GM12874 (cell line): ENCODE data around the gene STYXL1.

Experiments
- TF ChIP-seq, protein P1 (sequence below): IDR thresholded peaks from 2 replicates; pipeline ENCODE4 v1.5.1; 2011; ENCODE audit warnings: low read depth, mild to moderate bottlenecking, control low read depth, low read length, moderate library complexity; ENCODE audit not compliant: insufficient read depth

The STYXL1 gene

DNA sequence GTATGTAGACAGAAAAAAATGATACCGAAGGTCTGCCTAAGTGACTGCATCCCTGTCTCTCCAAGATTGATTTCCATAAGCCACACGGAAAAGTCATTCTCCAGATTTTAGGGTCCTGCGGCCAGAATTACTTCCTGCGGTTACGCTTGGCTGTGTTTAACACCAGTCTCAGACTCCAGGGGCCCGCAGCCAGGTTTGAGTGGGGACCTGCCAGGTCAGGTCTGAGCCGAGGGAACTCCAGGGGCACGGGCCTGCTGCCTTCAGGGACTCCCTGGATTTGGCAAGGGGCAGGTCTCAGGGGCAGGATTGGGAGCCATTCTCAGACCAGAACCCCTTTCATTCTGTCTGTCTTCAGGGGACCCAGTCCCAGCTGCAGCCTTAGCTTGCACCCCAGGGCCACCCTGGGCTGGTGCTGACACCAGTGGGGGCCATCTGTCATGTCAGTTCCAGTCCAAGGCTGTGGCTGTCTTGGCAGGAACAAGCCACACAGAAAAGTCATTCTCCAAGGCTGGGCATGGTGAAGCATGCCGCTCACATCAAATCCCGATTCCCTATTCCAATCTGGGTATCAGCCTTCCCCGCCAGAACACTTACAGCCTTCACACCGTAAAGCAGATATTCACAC lies 92.4 kb downstream of the STYXL1 start:
- TF ChIP-seq, protein P1, sequence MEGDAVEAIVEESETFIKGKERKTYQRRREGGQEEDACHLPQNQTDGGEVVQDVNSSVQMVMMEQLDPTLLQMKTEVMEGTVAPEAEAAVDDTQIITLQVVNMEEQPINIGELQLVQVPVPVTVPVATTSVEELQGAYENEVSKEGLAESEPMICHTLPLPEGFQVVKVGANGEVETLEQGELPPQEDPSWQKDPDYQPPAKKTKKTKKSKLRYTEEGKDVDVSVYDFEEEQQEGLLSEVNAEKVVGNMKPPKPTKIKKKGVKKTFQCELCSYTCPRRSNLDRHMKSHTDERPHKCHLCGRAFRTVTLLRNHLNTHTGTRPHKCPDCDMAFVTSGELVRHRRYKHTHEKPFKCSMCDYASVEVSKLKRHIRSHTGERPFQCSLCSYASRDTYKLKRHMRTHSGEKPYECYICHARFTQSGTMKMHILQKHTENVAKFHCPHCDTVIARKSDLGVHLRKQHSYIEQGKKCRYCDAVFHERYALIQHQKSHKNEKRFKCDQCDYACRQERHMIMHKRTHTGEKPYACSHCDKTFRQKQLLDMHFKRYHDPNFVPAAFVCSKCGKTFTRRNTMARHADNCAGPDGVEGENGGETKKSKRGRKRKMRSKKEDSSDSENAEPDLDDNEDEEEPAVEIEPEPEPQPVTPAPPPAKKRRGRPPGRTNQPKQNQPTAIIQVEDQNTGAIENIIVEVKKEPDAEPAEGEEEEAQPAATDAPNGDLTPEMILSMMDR = no peak

DNA sequence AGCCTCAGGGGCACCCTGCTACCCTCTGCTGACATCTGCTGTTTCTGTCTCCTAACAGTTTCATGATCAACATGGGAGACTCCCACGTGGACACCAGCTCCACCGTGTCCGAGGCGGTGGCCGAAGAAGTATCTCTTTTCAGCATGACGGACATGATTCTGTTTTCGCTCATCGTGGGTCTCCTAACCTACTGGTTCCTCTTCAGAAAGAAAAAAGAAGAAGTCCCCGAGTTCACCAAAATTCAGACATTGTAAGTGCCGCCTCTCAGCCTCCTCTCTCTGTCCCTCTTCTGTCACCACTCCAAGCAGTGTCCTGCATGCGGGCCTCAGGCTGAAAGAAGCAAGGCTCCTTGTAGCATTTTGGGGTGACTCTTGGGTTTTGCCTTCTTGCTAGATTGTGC lies 93.9 kb downstream of the STYXL1 start:
- TF ChIP-seq, protein P1 = no peak

DNA sequence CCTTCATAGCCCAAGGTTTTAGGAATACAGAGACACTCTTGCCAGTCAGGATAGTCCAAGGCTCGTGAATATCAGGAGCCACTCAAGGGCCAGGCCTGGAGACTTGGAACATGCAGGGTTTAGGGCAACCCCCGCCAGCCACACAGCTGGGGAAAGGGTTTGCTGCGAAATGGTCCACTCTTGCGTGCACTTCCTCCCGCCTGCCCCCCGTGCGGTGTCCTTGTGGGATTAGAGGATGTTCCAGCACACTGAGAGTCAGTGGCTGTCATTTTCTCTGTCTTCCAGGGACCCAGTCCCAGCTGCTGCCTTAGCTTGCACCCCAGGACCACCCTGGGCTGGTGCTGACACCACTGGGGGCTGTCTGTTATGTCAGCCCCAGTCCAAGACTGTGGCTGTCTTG lies 94.4 kb downstream of the STYXL1 start:
- TF ChIP-seq, protein P1 = no peak

DNA sequence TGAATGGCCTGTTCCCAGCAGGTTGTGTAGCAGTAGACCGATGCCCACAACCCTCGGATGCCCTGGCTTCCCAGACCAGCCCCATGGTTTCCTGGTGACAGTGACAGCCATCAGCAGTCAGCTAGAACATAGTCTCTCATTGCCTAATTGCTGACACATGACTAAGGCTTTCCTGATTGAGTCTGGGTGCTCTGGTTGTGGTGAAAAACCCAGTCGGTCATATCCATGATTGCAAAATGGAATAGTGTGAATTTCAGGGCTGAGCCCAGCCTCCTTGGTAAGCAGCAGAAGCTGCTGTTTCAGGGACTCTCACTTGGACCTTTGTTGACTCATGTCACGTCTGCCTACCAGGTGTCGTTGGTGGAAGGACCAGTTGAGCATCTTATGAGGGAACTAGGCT lies 96.3 kb downstream of the STYXL1 start:
- TF ChIP-seq, protein P1 = no peak

DNA sequence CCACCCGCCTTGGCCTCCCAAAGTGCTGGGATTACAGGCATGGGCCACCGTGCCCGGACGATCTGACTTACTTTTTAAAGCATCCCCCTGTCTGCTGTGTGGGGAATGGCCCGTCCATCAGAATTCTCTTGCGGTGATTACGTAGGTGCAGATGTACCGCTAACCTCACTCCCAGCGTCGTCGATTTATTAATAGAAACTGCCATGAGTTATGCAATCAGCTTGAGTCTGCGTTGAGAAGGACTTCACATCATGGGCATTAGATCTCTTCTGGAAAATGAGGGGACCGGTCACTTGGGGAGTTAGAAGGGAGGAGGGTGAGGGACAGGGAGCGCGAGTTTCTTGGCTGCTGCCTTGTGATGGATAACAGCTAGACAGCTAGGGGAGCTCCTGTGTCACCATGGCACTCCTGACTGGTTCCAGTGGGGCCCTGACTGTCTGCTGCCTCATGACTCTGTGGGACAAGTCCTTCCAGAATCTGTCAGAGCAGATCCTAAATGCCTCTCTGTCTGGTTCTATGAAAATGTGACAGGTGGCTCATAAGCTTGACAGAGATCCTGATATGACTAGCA lies 97.6 kb downstream of the STYXL1 start:
- TF ChIP-seq, protein P1 = no peak

DNA sequence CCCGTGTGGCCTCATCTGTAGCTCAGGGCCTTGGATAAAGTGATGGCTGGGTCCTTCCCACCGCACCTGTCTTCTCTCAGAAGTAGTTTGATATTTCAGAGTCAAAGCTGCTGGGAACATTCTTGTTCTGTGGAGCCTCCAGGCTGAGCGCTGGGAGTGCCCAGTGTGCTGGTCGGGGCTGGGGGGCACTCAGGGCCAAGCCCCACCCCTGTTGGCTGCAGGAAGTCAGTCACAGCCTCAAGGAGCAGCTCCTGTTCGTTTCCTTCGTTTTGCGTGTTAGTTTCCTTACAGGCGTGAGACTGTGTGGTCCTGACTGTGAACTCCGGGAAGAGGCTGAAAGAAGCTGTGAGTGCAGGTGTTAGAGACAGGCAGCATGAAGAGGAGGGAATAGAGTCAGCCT lies 99.6 kb downstream of the STYXL1 start:
- TF ChIP-seq, protein P1 = no peak
